ENCODE measurements around the gene TGFBR3L. TPM values are rescaled to one million over a fixed set of nuclear protein-coding genes. Genes with fewer than 3 reads are reported as not detected.

The TGFBR3L gene
- total RNA-seq, 1 donor from 2014 or later, result not detected

DNA sequence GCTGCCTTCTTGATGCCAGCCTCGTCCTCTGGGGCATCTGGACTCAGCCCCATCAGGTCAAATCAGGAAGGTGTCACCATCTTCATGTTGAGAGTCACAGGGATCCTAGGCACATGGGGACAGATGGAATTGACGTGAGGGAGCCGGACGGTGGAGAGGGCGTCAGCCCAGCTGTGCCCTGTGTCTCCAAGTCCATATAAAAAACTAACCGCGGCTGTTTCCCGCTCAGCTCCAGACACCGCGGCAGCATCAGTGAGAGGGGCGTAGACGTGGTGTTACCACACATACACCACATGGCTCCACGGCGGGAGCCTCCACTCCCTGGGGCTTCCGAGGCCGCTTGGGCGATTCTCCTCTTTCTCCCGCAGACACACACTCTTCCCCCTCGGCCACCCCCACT, 34.8 kb upstream of the TGFBR3L start:
- H3K27me3 Mint-ChIP-seq (ENCODE audit: unreplicated experiment), result peaks cover 7% of the 10 kb centered on the region
- H3K36me3 Mint-ChIP-seq (ENCODE audit: low read depth, unreplicated experiment), result no peaks in the 10 kb centered on the region
- H3K9me3 Mint-ChIP-seq (ENCODE audit: unreplicated experiment), result no peaks in the 10 kb centered on the region
- no peak for DNase-seq (ENCODE audit: low spot score)
- H3K4me3 Mint-ChIP-seq (ENCODE audit: unreplicated experiment), result no peak overlapping the region
- no peaks in the 10 kb centered on the region for H3K4me1 Mint-ChIP-seq (ENCODE audit: unreplicated experiment)
- TF ChIP-seq, protein P1, sequence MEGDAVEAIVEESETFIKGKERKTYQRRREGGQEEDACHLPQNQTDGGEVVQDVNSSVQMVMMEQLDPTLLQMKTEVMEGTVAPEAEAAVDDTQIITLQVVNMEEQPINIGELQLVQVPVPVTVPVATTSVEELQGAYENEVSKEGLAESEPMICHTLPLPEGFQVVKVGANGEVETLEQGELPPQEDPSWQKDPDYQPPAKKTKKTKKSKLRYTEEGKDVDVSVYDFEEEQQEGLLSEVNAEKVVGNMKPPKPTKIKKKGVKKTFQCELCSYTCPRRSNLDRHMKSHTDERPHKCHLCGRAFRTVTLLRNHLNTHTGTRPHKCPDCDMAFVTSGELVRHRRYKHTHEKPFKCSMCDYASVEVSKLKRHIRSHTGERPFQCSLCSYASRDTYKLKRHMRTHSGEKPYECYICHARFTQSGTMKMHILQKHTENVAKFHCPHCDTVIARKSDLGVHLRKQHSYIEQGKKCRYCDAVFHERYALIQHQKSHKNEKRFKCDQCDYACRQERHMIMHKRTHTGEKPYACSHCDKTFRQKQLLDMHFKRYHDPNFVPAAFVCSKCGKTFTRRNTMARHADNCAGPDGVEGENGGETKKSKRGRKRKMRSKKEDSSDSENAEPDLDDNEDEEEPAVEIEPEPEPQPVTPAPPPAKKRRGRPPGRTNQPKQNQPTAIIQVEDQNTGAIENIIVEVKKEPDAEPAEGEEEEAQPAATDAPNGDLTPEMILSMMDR (IDR thresholded peaks at IDR 0.05; ENCODE audit: unreplicated experiment), result no peak
- no peak overlapping the region for H3K27ac Mint-ChIP-seq (ENCODE audit: unreplicated experiment)

- TF ChIP-seq, protein P1 (IDR thresholded peaks at IDR 0.05; ENCODE audit: unreplicated experiment), result no peak
- Mint-ChIP-seq H3K9me3 (ENCODE audit: unreplicated experiment) (no peaks in the 10 kb centered on the region), H3K36me3 (ENCODE audit: low read depth, unreplicated experiment) (no peaks in the 10 kb centered on the region), H3K4me1 (ENCODE audit: unreplicated experiment) (peaks cover 2% of the 10 kb centered on the region), H3K27ac (ENCODE audit: unreplicated experiment) (no peak overlapping the region), H3K27me3 (ENCODE audit: unreplicated experiment) (peaks cover 2% of the 10 kb centered on the region), H3K4me3 (ENCODE audit: unreplicated experiment) (no peak overlapping the region)
- DNase-seq (ENCODE audit: low spot score), result no peak
Measured at GRCh38 chr19:7881910-7882309, 32.7 kb upstream of the TGFBR3L start.

- no peaks in the 10 kb centered on the region for H3K9me3 Mint-ChIP-seq (ENCODE audit: unreplicated experiment)
Measured at GRCh38 chr19:7883105-7883504, 31.5 kb upstream of the TGFBR3L start.

DNA sequence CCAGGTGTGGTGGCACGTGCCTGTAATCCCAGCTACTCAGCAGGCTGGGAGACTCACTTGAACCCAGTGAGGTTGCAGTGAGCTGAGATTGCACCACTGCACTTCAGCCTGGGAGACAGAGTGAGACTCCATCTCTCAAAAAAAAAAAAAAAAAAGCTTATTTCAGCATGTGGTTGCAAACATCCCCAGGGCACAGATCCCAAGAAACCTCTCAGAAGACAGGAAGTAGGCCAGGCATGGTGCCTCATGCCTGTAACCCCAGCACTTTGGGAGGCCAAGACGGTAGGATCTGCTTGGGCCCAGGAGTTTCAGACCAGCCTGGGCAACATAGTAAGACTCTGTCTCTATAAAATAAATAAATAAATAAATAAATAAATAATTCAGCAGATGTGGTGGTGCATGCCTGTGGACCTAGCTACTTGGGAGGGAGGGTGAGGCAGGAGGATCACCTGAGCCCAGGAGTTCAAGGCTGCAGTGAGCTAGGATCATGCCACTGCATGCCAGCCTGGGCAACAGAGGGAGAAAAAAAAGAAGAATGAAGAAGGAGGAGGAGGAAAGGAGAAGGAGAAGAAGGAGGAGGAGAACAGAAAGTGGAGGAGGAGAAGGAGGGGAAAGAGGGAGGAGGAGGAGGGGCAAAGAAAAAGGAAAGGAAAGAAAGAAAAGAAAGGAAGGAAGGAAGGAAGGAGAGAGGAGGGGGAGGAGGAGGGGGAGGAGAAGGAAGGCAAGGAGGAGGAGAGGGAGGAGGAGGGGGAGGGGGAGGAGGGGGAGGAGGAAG, 30.6 kb upstream of the TGFBR3L start:
- Mint-ChIP-seq H3K4me3 (ENCODE audit: unreplicated experiment) (no peak overlapping the region), H3K36me3 (ENCODE audit: low read depth, unreplicated experiment) (no peaks in the 10 kb centered on the region), H3K27me3 (ENCODE audit: unreplicated experiment) (peaks cover 5% of the 10 kb centered on the region), H3K9me3 (ENCODE audit: unreplicated experiment) (no peaks in the 10 kb centered on the region), H3K4me1 (ENCODE audit: unreplicated experiment) (peaks cover 2% of the 10 kb centered on the region), H3K27ac (ENCODE audit: unreplicated experiment) (no peak overlapping the region)
- DNase-seq (ENCODE audit: low spot score), result no peak
- TF ChIP-seq, protein P1 (IDR thresholded peaks at IDR 0.05; ENCODE audit: unreplicated experiment), result no peak

More at GRCh38 chr19:7883105-7883504, 31.5 kb upstream of the TGFBR3L start:
- peaks cover 2% of the 10 kb centered on the region for H3K4me1 Mint-ChIP-seq (ENCODE audit: unreplicated experiment)
- TF ChIP-seq, protein P1 (IDR thresholded peaks at IDR 0.05; ENCODE audit: unreplicated experiment), result no peak
- no peak overlapping the region for H3K4me3 Mint-ChIP-seq (ENCODE audit: unreplicated experiment)
- no peak overlapping the region for H3K27ac Mint-ChIP-seq (ENCODE audit: unreplicated experiment)
- DNase-seq (ENCODE audit: low spot score), result no peak
- peaks cover 5% of the 10 kb centered on the region for H3K27me3 Mint-ChIP-seq (ENCODE audit: unreplicated experiment)
- H3K36me3 Mint-ChIP-seq (ENCODE audit: low read depth, unreplicated experiment), result no peaks in the 10 kb centered on the region

DNA sequence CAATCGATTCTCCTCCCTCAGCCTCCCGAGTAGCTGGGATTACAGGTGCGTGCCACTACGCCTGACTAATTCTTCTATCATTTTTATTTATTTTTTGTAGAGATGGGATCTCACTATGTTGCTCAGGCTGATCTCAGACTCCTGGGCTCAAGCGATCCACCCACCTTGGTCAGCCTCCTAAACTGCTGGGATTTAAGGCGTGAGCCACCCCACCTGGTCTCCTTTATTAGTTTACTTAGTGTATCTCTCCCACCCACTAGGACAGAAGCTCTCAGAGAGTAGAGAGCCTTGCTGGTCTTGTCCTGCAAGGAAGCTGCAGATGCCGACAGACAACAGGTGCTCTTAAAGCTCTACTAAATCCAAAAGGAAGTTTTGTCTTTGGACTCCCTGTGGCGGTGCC, 28.8 kb upstream of the TGFBR3L start:
- peaks cover 2% of the 10 kb centered on the region for H3K4me1 Mint-ChIP-seq (ENCODE audit: unreplicated experiment)
- H3K9me3 Mint-ChIP-seq (ENCODE audit: unreplicated experiment), result no peaks in the 10 kb centered on the region
- TF ChIP-seq, protein P1 (IDR thresholded peaks at IDR 0.05; ENCODE audit: unreplicated experiment), result no peak
- H3K27me3 Mint-ChIP-seq (ENCODE audit: unreplicated experiment), result peaks cover 10% of the 10 kb centered on the region
- H3K27ac Mint-ChIP-seq (ENCODE audit: unreplicated experiment), result no peak overlapping the region
- DNase-seq (ENCODE audit: low spot score), result no peak
- H3K4me3 Mint-ChIP-seq (ENCODE audit: unreplicated experiment), result no peak overlapping the region
- no peaks in the 10 kb centered on the region for H3K36me3 Mint-ChIP-seq (ENCODE audit: low read depth, unreplicated experiment)
